ENCODE measurements around the gene TBCEL.

TBCEL gene

DNA sequence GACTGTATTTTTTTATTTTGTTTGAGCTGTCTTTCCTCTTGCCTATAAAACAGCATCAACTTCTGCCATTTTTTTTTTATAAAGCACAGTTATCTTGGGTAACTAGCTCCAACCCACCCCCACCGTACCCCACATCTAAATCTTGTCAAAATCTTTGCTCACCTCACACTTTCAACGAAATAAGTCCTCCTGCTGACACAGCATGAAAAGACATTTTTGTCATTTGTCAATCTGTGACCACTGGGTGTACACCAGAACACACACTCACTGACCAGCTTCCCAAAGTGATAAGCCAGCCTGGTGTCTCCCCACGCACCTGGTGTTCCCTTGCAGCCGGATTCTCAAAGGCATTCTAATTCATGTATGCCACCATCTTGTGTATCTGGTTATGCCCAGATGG is 75.5 kb downstream of the TBCEL start:
- TF ChIP-seq, protein P1, sequence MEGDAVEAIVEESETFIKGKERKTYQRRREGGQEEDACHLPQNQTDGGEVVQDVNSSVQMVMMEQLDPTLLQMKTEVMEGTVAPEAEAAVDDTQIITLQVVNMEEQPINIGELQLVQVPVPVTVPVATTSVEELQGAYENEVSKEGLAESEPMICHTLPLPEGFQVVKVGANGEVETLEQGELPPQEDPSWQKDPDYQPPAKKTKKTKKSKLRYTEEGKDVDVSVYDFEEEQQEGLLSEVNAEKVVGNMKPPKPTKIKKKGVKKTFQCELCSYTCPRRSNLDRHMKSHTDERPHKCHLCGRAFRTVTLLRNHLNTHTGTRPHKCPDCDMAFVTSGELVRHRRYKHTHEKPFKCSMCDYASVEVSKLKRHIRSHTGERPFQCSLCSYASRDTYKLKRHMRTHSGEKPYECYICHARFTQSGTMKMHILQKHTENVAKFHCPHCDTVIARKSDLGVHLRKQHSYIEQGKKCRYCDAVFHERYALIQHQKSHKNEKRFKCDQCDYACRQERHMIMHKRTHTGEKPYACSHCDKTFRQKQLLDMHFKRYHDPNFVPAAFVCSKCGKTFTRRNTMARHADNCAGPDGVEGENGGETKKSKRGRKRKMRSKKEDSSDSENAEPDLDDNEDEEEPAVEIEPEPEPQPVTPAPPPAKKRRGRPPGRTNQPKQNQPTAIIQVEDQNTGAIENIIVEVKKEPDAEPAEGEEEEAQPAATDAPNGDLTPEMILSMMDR (IDR thresholded peaks at IDR 0.05; ENCODE audit: low read depth, low read length, poor library complexity, severe bottlenecking) = no peak
- TF ChIP-seq EZH2phosphoT487 (IDR thresholded peaks at IDR 0.05; ENCODE audit: borderline replicate concordance, low read length) = no peak
- no peaks in the 10 kb centered on the region for H4K20me1 ChIP-seq (ENCODE audit: control insufficient read depth, insufficient read depth, low read depth, low read length)
- H3K36me3 ChIP-seq (ENCODE audit: control insufficient read depth, low read length) = no peaks in the 10 kb centered on the region
- H3K9me3 ChIP-seq (ENCODE audit: control insufficient read depth, insufficient read depth, low read length) = no peaks in the 10 kb centered on the region
- H3K4me2 ChIP-seq (ENCODE audit: low read length) = no peak overlapping the region
- H3K79me2 ChIP-seq (ENCODE audit: control insufficient read depth, low read length) = no peaks in the 10 kb centered on the region
- peaks cover 6% of the 10 kb centered on the region; the same call in 1 of the 2 replicates for H3K27me3 ChIP-seq (ENCODE audit: control insufficient read depth, low read length)
- no peaks in the 10 kb centered on the region for H3F3A ChIP-seq (ENCODE audit: control insufficient read depth, insufficient read depth)
- H3K9me2 ChIP-seq (replicated peaks; ENCODE audit: control insufficient read depth, low read length) = no peaks in the 10 kb centered on the region
- H3K27ac ChIP-seq (ENCODE audit: low read depth, low read length) = no peak overlapping the region
- no peaks in the 10 kb centered on the region for H3K4me1 ChIP-seq (ENCODE audit: control insufficient read depth, low read length)
- no peak overlapping the region for H3K4me3 ChIP-seq (ENCODE audit: low read length)

- Histone ChIP-seq H3K79me2 (ENCODE audit: control insufficient read depth, low read length) (no peaks in the 10 kb centered on the region), H3K4me1 (ENCODE audit: control insufficient read depth, low read length) (no peaks in the 10 kb centered on the region), H3K9me2 (replicated peaks; ENCODE audit: control insufficient read depth, low read length) (no peaks in the 10 kb centered on the region), H3F3A (ENCODE audit: control insufficient read depth, insufficient read depth) (no peaks in the 10 kb centered on the region), H3K27ac (ENCODE audit: low read depth, low read length) (no peak overlapping the region), H3K4me3 (ENCODE audit: low read length) (no peak overlapping the region), H3K36me3 (ENCODE audit: control insufficient read depth, low read length) (no peaks in the 10 kb centered on the region), H3K27me3 (ENCODE audit: control insufficient read depth, low read length) (peaks cover 6% of the 10 kb centered on the region; the same call in 1 of the 2 replicates), H3K9me3 (ENCODE audit: control insufficient read depth, insufficient read depth, low read length) (no peaks in the 10 kb centered on the region), H3K4me2 (ENCODE audit: low read length) (no peak overlapping the region), H4K20me1 (ENCODE audit: control insufficient read depth, insufficient read depth, low read depth, low read length) (no peaks in the 10 kb centered on the region)
- TF ChIP-seq EZH2phosphoT487 (IDR thresholded peaks at IDR 0.05; ENCODE audit: borderline replicate concordance, low read length) = no peak
- TF ChIP-seq, protein P1 (IDR thresholded peaks at IDR 0.05; ENCODE audit: low read depth, low read length, poor library complexity, severe bottlenecking) = no peak
These were observed 76.0 kb downstream of the TBCEL start for GRCh38 chr11:121099885-121100284.

- H3K4me2 ChIP-seq (ENCODE audit: low read length) = no peak within 1 kb of the TSS
These were observed 77.0 kb downstream of the TBCEL start, which contains the start of gene TECTA for GRCh38 chr11:121100943-121101342. TECTA (plus strand) TSS chr11:121101243; CDS start chr11:121102666, 1,423 bp downstream.

More at GRCh38 chr11:121100943-121101342, 77.0 kb downstream of the TBCEL start, which contains the start of gene TECTA:
- TF ChIP-seq, protein P1 (IDR thresholded peaks at IDR 0.05; ENCODE audit: low read depth, low read length, poor library complexity, severe bottlenecking) = no peak
- no peak for TF ChIP-seq EZH2phosphoT487 (IDR thresholded peaks at IDR 0.05; ENCODE audit: borderline replicate concordance, low read length)
- Histone ChIP-seq H3K4me1 (ENCODE audit: control insufficient read depth, low read length) (no peaks in the 10 kb centered on the region), H4K20me1 (ENCODE audit: control insufficient read depth, insufficient read depth, low read depth, low read length) (no peaks in the 10 kb centered on the region), H3K27ac (ENCODE audit: low read depth, low read length) (no peak within 1 kb of the TSS), H3K27me3 (ENCODE audit: control insufficient read depth, low read length) (peaks cover 6% of the 10 kb centered on the region; the same call in 1 of the 2 replicates), H3K9me3 (ENCODE audit: control insufficient read depth, insufficient read depth, low read length) (no peaks in the 10 kb centered on the region), H3K9me2 (replicated peaks; ENCODE audit: control insufficient read depth, low read length) (no peaks in the 10 kb centered on the region), H3K79me2 (ENCODE audit: control insufficient read depth, low read length) (no peaks in the 10 kb centered on the region), H3K36me3 (ENCODE audit: control insufficient read depth, low read length) (no peaks in the 10 kb centered on the region), H3K4me3 (ENCODE audit: low read length) (no peak within 1 kb of the TSS), H3F3A (ENCODE audit: control insufficient read depth, insufficient read depth) (no peaks in the 10 kb centered on the region)

Measured in DOHH2 (cell line).